GM12878 (cell line): ENCODE measurements around the gene MICAL3. TPM values are rescaled to one million over a fixed set of nuclear protein-coding genes. Genes with fewer than 3 reads are reported as not detected.

Experiments
- ATAC-seq: fragments of 200-7000 bp; cut with Tn5 transposase; 3 replicates; pipeline ENCODE4 v1.9.1; 2020; ENCODE audit warnings: mild to moderate bottlenecking, moderate library complexity
- BruUV-seq: library from RNA; stranded (reverse); fragments of 400-500 nt; replicated peaks from 2 replicates; lab custom pipeline; 2021; lab: Mats Ljungman, UMichigan
- CTCF ChIA-PET: fragments of 300-600 bp; sonication (Branson Sonifier 250); formaldehyde crosslinking; extraction: SDS; loops from one replicate; lab custom pipeline; 2021; ENCODE audit warnings: inconsistent platforms; lab: Yijun Ruan, JAX
- POLR2A ChIA-PET: fragments of 350-600 bp; formaldehyde crosslinking; extraction: SDS; loops from one replicate; lab custom pipeline; 2021; ENCODE audit warnings: inconsistent platforms; lab: Charles Lee
- RAD21 ChIA-PET: fragments of 300-600 bp; sonication (Branson Sonifier 250); formaldehyde crosslinking; loops from one replicate; lab custom pipeline; 2023; ENCODE audit warnings: antibody characterized with exemption; ENCODE audit not compliant: unreplicated experiment; lab: Charles Lee
- SMC1A ChIA-PET: fragments of 300-600 bp; sonication (Branson Sonifier 250); formaldehyde crosslinking; loops from one replicate; lab custom pipeline; 2023; ENCODE audit not compliant: unreplicated experiment, uncharacterized antibody; lab: Charles Lee
- DNase-seq: peaks from one replicate; pipeline ENCODE4 v3.0.0-alpha.2; 2011; ENCODE audit warnings: low read depth, low spot score
- FAIRE-seq: peaks from 3 replicates; lab custom pipeline; 2011; peaks lifted over from hg19 to GRCh38; lab: Jason Lieb, UNC
- H2AFZ ChIP-seq: 2 replicates; pipeline ENCODE4 v1.6.0; 2011; ENCODE audit warnings: low read depth, low read length, control low read depth; ENCODE audit not compliant: control insufficient read depth
- H3K27ac ChIP-seq: 2 replicates; pipeline ENCODE4 v1.5.1; 2011; ENCODE audit warnings: control low read depth; ENCODE audit not compliant: control insufficient read depth, insufficient read depth
- H3K27me3 ChIP-seq, 2 experiments: replicated peaks in 1 of 2; 2 replicates each; pipeline versions ENCODE4 v1.6.0 to v1.6.1; 2011; ENCODE audit warnings: low read length in 1 of 2; ENCODE audit not compliant: control insufficient read depth in 2 of 2, insufficient read depth in 2 of 2
- H3K36me3 ChIP-seq, 2 experiments: 2 replicates each; pipeline ENCODE4 v1.5.1; 2011; ENCODE audit warnings: low read length in 1 of 2; ENCODE audit not compliant: control insufficient read depth in 2 of 2, insufficient read depth in 2 of 2
- H3K4me1 ChIP-seq: 2 replicates; pipeline ENCODE4 v1.6.1; 2011; ENCODE audit warnings: mild to moderate bottlenecking, low read length, moderate library complexity, mixed read lengths; ENCODE audit not compliant: control insufficient read depth, insufficient read depth
- H3K4me2 ChIP-seq: 2 replicates; pipeline ENCODE4 v1.6.0; 2011; ENCODE audit warnings: control low read depth; ENCODE audit not compliant: control insufficient read depth, insufficient read depth
- H3K4me3 ChIP-seq: fragments of 200-600 bp; sonication (generic); 2 replicates; pipeline ENCODE4 v1.5.1; 2016
- H3K79me2 ChIP-seq: 2 replicates; pipeline ENCODE4 v1.6.0; 2011; ENCODE audit warnings: low read length; ENCODE audit not compliant: control insufficient read depth, insufficient read depth
- H3K9ac ChIP-seq: 2 replicates; pipeline ENCODE4 v1.8.0; 2011; ENCODE audit warnings: low read length, control low read depth, mixed read lengths; ENCODE audit not compliant: control insufficient read depth, insufficient read depth
- H3K9me3 ChIP-seq: replicated peaks from 3 replicates; pipeline ENCODE4 v1.5.1; 2011; ENCODE audit warnings: mild to moderate bottlenecking, low read length; ENCODE audit not compliant: control insufficient read depth, insufficient read depth
- H4K20me1 ChIP-seq: 2 replicates; pipeline ENCODE4 v1.6.0; 2011; ENCODE audit not compliant: control insufficient read depth, insufficient read depth
- BHLHE40 ChIP-seq, 2 experiments: fragments of 450-650 bp in 1 of 2; IDR thresholded peaks; 2 replicates each; pipeline ENCODE4 v1.6.1; 2011 to 2017; ENCODE audit warnings: low read depth in 2 of 2, borderline replicate concordance in 1 of 2, improper control_type of control experiment in 1 of 2, low read length in 1 of 2, mild to moderate bottlenecking in 1 of 2
- CREM ChIP-seq: IDR thresholded peaks from 2 replicates; pipeline ENCODE4 v1.6.1; 2014; ENCODE audit warnings: antibody characterized with exemption, low read depth
- CTCF ChIP-seq, 3 experiments: IDR thresholded peaks in 2 of 3; conservative IDR thresholded peaks in 1 of 3; 2 replicates each; pipeline ENCODE4 v1.5.1; 2011; ENCODE audit warnings: low read depth in 3 of 3, low read length in 3 of 3, mild to moderate bottlenecking in 3 of 3, control low read depth in 2 of 3, moderate library complexity in 2 of 3, inconsistent platforms in 1 of 3, mixed read lengths in 1 of 3; ENCODE audit not compliant: control insufficient read depth in 2 of 3, insufficient read depth in 1 of 3; ENCODE audit errors: extremely low read depth in 1 of 3
- EED ChIP-seq: sonication (generic); IDR thresholded peaks from 2 replicates; pipeline ENCODE4 v1.6.1; 2016; ENCODE audit warnings: antibody characterized with exemption, low read depth
- FOXK2 ChIP-seq: fragments of 450-650 bp; IDR thresholded peaks from 2 replicates; pipeline ENCODE4 v1.6.1; 2017; ENCODE audit warnings: mild to moderate bottlenecking, moderate library complexity
- HDAC6 ChIP-seq: fragments of 200-600 bp; sonication (generic); IDR thresholded peaks from one replicate; pipeline ENCODE4 v1.8.0; 2017; ENCODE audit warnings: antibody characterized with exemption; ENCODE audit not compliant: unreplicated experiment
- IRF3 ChIP-seq: fragments of 450-650 bp; IDR thresholded peaks from 2 replicates; pipeline ENCODE4 v1.6.1; 2014; ENCODE audit warnings: mild to moderate bottlenecking
- KLF5 ChIP-seq: fragments of 450-650 bp; IDR thresholded peaks from 2 replicates; pipeline ENCODE4 v1.6.1; 2014; ENCODE audit warnings: mild to moderate bottlenecking; ENCODE audit not compliant: partially characterized antibody
- LARP7 ChIP-seq: fragments of 450-650 bp; IDR thresholded peaks from 2 replicates; pipeline ENCODE4 v1.6.1; 2017; ENCODE audit warnings: mild to moderate bottlenecking
- MTA2 ChIP-seq: fragments of 450-650 bp; IDR thresholded peaks from 2 replicates; pipeline ENCODE4 v1.6.1; 2016; ENCODE audit warnings: low read depth, mild to moderate bottlenecking, moderate library complexity
- PKNOX1 ChIP-seq: fragments of 450-650 bp; IDR thresholded peaks from 2 replicates; pipeline ENCODE4 v1.6.1; 2016; ENCODE audit warnings: mild to moderate bottlenecking
- ZNF384 ChIP-seq: IDR thresholded peaks from 2 replicates; pipeline ENCODE4 v1.6.1; 2012; ENCODE audit warnings: low read depth, mild to moderate bottlenecking, low read length, improper control_type of control experiment, borderline replicate concordance
- WGBS: methylation state at CpG from one replicate; pipeline ENCODE4 v1.1.6; 2016; ENCODE audit warnings: low lambda C conversion rate; ENCODE audit not compliant: insufficient replicate concordance, insufficient coverage; ENCODE audit errors: missing lambda C conversion rate; 5-methylcytosine and 5-hydroxymethylcytosine counted together
- in situ Hi-C: fragments of 300-500 bp; cut with MboI; formaldehyde crosslinking; loops from 9 replicates; pipeline ENCODE4 v1.14.3; 2018; ENCODE audit warnings: mixed read lengths
- intact Hi-C: fragments of 100-400 bp; cut with micrococcal nuclease; formaldehyde crosslinking; loops from one replicate; pipeline ENCODE4 v1.14.2; 2022; ENCODE audit not compliant: unreplicated experiment
- polyA plus RNA-seq, 11 experiments: library from polyadenylated mRNA; depleted of rRNA in 4 of 11; unstranded in 6 of 11; stranded (reverse) in 5 of 11; fragments of >200 nt; fragmentation: Nextera tagmentation in 4 of 11; fragmentation: Illumina TruSeq in 1 of 11; extraction: Ambion mirVana in 4 of 11; extraction: Trizol in 1 of 11; gene quantifications; 1 replicate in 1 of 11; 2 replicates in 10 of 11; pipeline versions ENCODE4 v1.2.1 to v1.2.3, GENCODE V29; 2011 to 2016; ENCODE audit warnings: inconsistent platforms in 2 of 11, missing spikeins in 2 of 11, low read depth in 1 of 11
- total RNA-seq, 4 experiments: library from RNA; depleted of rRNA in 3 of 4; stranded (reverse); fragments of >200 nt in 3 of 4; fragmentation: Illumina TruSeq in 1 of 4; extraction: Trizol in 1 of 4; gene quantifications; 2 replicates each; pipeline versions ENCODE4 v1.2.1 to v1.2.3, GENCODE V29; 2013 to 2021
- TF ChIP-seq, protein P1 (sequence below): fragments of 450-650 bp; IDR thresholded peaks from 2 replicates; pipeline ENCODE4 v1.6.1; 2017; ENCODE audit warnings: mild to moderate bottlenecking, moderate library complexity

Gene MICAL3
- total and polyA plus RNA-seq, 10 of the 15 experiments (the other 5 are each of a cell fraction or from before 2014, with no cell fraction given), result 2.6 to 92.2 (median 24.0) TPM

DNA sequence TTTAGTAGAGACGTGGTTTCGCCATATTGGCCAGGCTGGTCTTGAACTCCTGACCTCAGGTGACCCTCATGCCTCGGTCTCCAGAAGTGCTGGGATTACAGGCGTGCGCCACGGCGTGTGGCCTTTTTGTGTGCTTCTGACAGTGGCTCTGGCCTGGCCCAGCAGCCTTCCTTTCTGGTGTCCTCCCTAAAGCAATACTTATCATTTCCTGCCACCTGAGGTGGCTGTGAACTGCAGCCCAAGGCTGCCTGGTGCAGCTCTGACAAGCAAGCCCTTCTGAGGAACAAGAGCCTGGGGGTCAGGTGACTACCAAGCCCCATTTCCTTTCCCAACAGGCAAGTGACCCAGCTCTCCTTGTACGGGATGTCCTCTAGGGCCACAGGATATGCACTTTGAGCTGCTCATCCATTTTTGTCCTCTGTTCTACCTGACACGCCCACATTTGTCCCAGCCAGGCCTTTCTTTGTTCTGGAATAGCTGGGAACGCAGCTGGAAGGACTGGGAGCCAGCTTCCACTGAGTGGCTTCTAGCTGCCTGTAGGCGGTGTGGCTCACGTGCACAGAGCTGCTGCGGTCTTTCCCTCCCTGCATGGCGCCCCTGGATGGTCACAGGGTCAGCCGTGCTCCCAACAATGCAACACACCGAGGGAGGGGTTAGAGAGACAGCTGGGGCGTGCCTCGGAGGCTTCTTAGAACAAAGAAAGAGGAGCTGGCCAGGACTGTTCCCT, 237.8 kb downstream of the MICAL3 start:
- peaks cover 15% of the 10 kb centered on the region for H3K4me1 ChIP-seq
- BruUV-seq, result no TSS peak
- no peak overlapping the region for H3K4me2 ChIP-seq
- POLR2A ChIA-PET, result interaction anchor here (2.2 kb wide), 1 partner anchor 14 kb away, joined by 13 read pairs; no protein-coding TSS in a partner anchor
- DNase-seq (no peak), FAIRE-seq (no peak), ATAC-seq (no peak)
- no peak overlapping the region for H3K27ac ChIP-seq
- RAD21 ChIA-PET, result interaction anchor here (0.8 to 3.6 kb wide), 9 partner anchors 9 to 289 kb away, joined by 3 to 58 read pairs (median 6); partner anchors contain the start of gene BID
- no peaks in the 10 kb centered on the region for H4K20me1 ChIP-seq
- no peak overlapping the region for H3K4me3 ChIP-seq
- H3K27me3 ChIP-seq, result no peaks in the 10 kb centered on the region
- in situ Hi-C loops, result no loop called here
- H3K9me3 ChIP-seq, result no peaks in the 10 kb centered on the region
- intact Hi-C loops, result no loop called here
- CTCF ChIA-PET, result interaction anchor here (1.5 to 4.9 kb wide), 11 partner anchors 10 to 290 kb away, joined by 3 to 101 read pairs (median 12); no protein-coding TSS in a partner anchor
- no peak overlapping the region for H3K9ac ChIP-seq
- H3K79me2 ChIP-seq, result no peaks in the 10 kb centered on the region; the same call in 1 of the 2 replicates
- H3K36me3 ChIP-seq, result peaks cover 0 to 14% of the 10 kb centered on the region in 2 experiments; a peak in 2 of 4 replicates
- SMC1A ChIA-PET, result interaction anchor here (0.8 to 3.8 kb wide), 11 partner anchors 15 to 290 kb away, joined by 3 to 46 read pairs (median 3); partner anchors contain the start of gene PEX26
- WGBS, result 85% methylated on average over 18 of the region's 18 CpGs
- H2AFZ ChIP-seq, result no peak overlapping the region
- TF ChIP-seq BHLHE40 (IDR thresholded peaks at IDR 0.05; ENCODE audit: borderline replicate concordance in 1 of 2, low read depth in 2 of 2, low read length in 1 of 2) (0 out of 4 replicates have a peak, but pooled peaks of 1 of the 2 experiments have one; percentile 10), ZNF384 (no peak), IRF3 (no peak), KLF5 (no peak), EED (no peak), HDAC6 (no peak), LARP7 (no peak), CREM (no peak), PKNOX1 (no peak), FOXK2 (no peak), MTA2 (no peak), CTCF (IDR thresholded peaks at IDR 0.05 in 2 of 3, conservative IDR thresholded peaks at IDR 0.05 in 1 of 3; ENCODE audit: control insufficient read depth in 2 of 3, extremely low read depth in 1 of 3, insufficient read depth in 1 of 3, low read depth in 3 of 3, low read length in 3 of 3) (no peak)
- TF ChIP-seq, protein P1, sequence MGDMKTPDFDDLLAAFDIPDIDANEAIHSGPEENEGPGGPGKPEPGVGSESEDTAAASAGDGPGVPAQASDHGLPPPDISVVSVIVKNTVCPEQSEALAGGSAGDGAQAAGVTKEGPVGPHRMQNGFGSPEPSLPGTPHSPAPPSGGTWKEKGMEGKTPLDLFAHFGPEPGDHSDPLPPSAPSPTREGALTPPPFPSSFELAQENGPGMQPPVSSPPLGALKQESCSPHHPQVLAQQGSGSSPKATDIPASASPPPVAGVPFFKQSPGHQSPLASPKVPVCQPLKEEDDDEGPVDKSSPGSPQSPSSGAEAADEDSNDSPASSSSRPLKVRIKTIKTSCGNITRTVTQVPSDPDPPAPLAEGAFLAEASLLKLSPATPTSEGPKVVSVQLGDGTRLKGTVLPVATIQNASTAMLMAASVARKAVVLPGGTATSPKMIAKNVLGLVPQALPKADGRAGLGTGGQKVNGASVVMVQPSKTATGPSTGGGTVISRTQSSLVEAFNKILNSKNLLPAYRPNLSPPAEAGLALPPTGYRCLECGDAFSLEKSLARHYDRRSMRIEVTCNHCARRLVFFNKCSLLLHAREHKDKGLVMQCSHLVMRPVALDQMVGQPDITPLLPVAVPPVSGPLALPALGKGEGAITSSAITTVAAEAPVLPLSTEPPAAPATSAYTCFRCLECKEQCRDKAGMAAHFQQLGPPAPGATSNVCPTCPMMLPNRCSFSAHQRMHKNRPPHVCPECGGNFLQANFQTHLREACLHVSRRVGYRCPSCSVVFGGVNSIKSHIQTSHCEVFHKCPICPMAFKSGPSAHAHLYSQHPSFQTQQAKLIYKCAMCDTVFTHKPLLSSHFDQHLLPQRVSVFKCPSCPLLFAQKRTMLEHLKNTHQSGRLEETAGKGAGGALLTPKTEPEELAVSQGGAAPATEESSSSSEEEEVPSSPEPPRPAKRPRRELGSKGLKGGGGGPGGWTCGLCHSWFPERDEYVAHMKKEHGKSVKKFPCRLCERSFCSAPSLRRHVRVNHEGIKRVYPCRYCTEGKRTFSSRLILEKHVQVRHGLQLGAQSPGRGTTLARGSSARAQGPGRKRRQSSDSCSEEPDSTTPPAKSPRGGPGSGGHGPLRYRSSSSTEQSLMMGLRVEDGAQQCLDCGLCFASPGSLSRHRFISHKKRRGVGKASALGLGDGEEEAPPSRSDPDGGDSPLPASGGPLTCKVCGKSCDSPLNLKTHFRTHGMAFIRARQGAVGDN, result no peak
